NCI-H82 treated with DMSO at 0.1 percent for 48 hours (cell line): ENCODE results near the gene STXBP4.

Experiments
- DNase-seq: peaks from one replicate; lab custom pipeline; 2025; ENCODE audit not compliant: unreplicated experiment; lab: John Stamatoyannopoulos, UW

STXBP4 gene

GRCh38 chr17:55219459-55219858 is 250.9 kb downstream of the STXBP4 start:
- DNase-seq: no peak

- DNase-seq: no peak
Measured at GRCh38 chr17:55219934-55220333, 251.4 kb downstream of the STXBP4 start.
